Caco-2 (cell line): Measurements from ENCODE around the gene COA3. TPM values are rescaled to one million over a fixed set of nuclear protein-coding genes. Genes with fewer than 3 reads are reported as not detected.
A peak's percentile ranks its signal among the peaks of the same experiment; 100 is the strongest.

ENCODE experiments used
- BruUV-seq: library from RNA; stranded (reverse); fragments of 400-500 nt; replicated peaks from 2 replicates; lab custom pipeline; 2021; lab: Mats Ljungman, UMichigan
- CTCF ChIA-PET: fragments of 300-600 bp; sonication (Branson Sonifier 250); formaldehyde crosslinking; loops from one replicate; lab custom pipeline; 2022; ENCODE audit warnings: antibody characterized with exemption; lab: Charles Lee
- POLR2A ChIA-PET: fragments of 300-600 bp; sonication (Branson Sonifier 250); formaldehyde crosslinking; loops from one replicate; lab custom pipeline; 2022; ENCODE audit warnings: antibody characterized with exemption; lab: Charles Lee
- DNase-seq, 2 experiments: peaks; one replicate each; pipeline versions ENCODE4 v3.0.0 to v3.0.0-alpha.2; 2020 to 2022
- H3K27me3 ChIP-seq: replicated peaks from 2 replicates; pipeline ENCODE4 v1.6.0; 2011; ENCODE audit warnings: low read length; ENCODE audit not compliant: control insufficient read depth, insufficient read depth
- H3K36me3 ChIP-seq: 2 replicates; pipeline ENCODE4 v1.5.1; 2011; ENCODE audit warnings: low read length; ENCODE audit not compliant: control insufficient read depth, insufficient read depth
- H3K4me1 ChIP-seq: fragments of 250-450 bp; sonication (Bioruptor Pico); 2 replicates; pipeline ENCODE4 v1.5.1; 2020; ENCODE audit warnings: mild to moderate bottlenecking
- H3K4me3 ChIP-seq: 2 replicates; pipeline ENCODE4 v1.5.1; 2011; ENCODE audit warnings: low read depth, mild to moderate bottlenecking, control low read depth, low read length
- H3K9me3 ChIP-seq: fragments of 250-450 bp; sonication (Bioruptor Pico); 2 replicates; pipeline ENCODE4 v1.5.1; 2020; ENCODE audit warnings: mild to moderate bottlenecking, moderate library complexity
- H3K27ac Mint-ChIP-seq: one replicate; pipeline ENCODE4 v1.8.0; 2022; ENCODE audit warnings: mixed read lengths; ENCODE audit not compliant: unreplicated experiment
- H3K27me3 Mint-ChIP-seq: one replicate; pipeline ENCODE4 v1.8.0; 2022; ENCODE audit warnings: mixed read lengths; ENCODE audit not compliant: insufficient read depth, unreplicated experiment
- H3K36me3 Mint-ChIP-seq: one replicate; pipeline ENCODE4 v1.8.0; 2022; ENCODE audit warnings: mild to moderate bottlenecking, mixed read lengths; ENCODE audit not compliant: insufficient read depth, unreplicated experiment
- H3K4me1 Mint-ChIP-seq: one replicate; pipeline ENCODE4 v1.8.0; 2022; ENCODE audit warnings: low read depth, mixed read lengths; ENCODE audit not compliant: unreplicated experiment
- H3K4me3 Mint-ChIP-seq: one replicate; pipeline ENCODE4 v1.8.0; 2022; ENCODE audit warnings: mild to moderate bottlenecking, moderate library complexity, mixed read lengths; ENCODE audit not compliant: unreplicated experiment
- H3K9me3 Mint-ChIP-seq: one replicate; pipeline ENCODE4 v1.8.0; 2022; ENCODE audit warnings: mixed read lengths; ENCODE audit not compliant: unreplicated experiment
- intact Hi-C: fragments of 100-400 bp; cut with micrococcal nuclease; formaldehyde crosslinking; loops from one replicate; pipeline ENCODE4 v1.10.0; 2022; ENCODE audit not compliant: unreplicated experiment
- total RNA-seq: library from RNA; stranded (reverse); gene quantifications from 2 replicates; pipeline ENCODE4 v1.2.3, GENCODE V29; 2022
- TF ChIP-seq, protein P1 (sequence below), 2 experiments: fragments of 200-600 bp in 1 of 2; IDR thresholded peaks; 1 replicate in 1 of 2; 2 replicates in 1 of 2; pipeline versions ENCODE4 v1.5.1 to v1.8.0; 2011 to 2022; ENCODE audit warnings: antibody characterized with exemption in 1 of 2, control low read depth in 1 of 2, inconsistent platforms in 1 of 2, low read depth in 1 of 2, low read length in 1 of 2, mild to moderate bottlenecking in 1 of 2, moderate library complexity in 1 of 2; ENCODE audit not compliant: insufficient read depth in 1 of 2, severe bottlenecking in 1 of 2, unreplicated experiment in 1 of 2

COA3 gene
- total RNA-seq, 1 experiment from 2014 or later, result 63.6 TPM

DNA sequence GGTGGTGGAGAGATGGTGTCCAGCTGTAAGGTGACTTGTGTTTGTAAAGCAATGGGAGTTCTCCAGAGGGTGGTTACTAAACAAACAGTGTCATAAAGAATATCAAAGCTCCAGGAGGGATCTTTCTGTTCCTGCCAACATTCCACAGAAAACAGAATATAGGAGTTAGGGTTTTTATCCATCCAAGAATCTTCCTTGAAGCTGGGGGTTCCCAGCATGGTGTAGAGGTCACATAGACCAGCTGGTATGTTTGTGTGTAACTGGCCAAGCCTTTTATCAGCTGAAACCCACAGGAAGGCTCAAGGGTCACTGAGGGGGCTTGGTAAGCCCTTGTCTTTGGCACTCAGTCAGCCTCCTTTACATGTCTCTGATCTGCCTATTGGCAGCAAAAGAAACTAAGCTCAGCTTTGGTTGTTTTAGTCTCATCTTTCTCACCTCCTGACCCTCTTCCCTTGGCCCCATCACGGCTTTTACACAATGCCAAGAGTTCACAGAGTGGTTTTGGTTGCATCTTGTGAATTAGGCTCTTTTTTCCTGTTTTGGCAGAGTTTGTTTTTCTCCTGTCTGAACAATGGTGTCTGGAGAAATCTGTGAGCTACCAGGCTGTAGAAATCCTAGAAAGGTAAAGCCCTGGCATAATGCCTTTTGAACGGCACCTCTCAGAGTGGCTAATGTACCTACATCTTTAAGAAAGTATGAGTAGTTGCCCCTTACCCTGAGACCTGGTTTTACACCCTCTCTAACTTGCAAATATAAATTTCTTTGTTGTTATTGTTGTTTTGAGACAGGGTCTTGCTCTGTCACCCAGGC, 4.8 kb upstream of the COA3 start:
- no TSS peak for BruUV-seq
- CTCF ChIA-PET, result interaction anchor here (1.2 to 1.5 kb wide), 2 partner anchors 21 to 40 kb away, joined by 5 to 6 read pairs; partner anchors contain the start of gene BECN1
- no peaks in the 10 kb centered on the region for H3K27me3 ChIP-seq
- Mint-ChIP-seq H3K27me3 (no peaks in the 10 kb centered on the region), H3K36me3 (peaks cover 19% of the 10 kb centered on the region), H3K27ac (no peak overlapping the region), H3K4me3 (no peak overlapping the region), H3K4me1 (peaks cover 14% of the 10 kb centered on the region), H3K9me3 (no peaks in the 10 kb centered on the region)
- no peaks in the 10 kb centered on the region for H3K9me3 ChIP-seq
- DNase-seq, result no peak
- no peaks in the 10 kb centered on the region for H3K36me3 ChIP-seq
- POLR2A ChIA-PET, result interaction anchor here (0.6 to 1.0 kb wide), 2 partner anchors 21 to 239 kb away, joined by 3 to 6 read pairs; partner anchors contain the start of gene BECN1
- H3K4me1 ChIP-seq, result peaks cover 24% of the 10 kb centered on the region
- TF ChIP-seq, protein P1, sequence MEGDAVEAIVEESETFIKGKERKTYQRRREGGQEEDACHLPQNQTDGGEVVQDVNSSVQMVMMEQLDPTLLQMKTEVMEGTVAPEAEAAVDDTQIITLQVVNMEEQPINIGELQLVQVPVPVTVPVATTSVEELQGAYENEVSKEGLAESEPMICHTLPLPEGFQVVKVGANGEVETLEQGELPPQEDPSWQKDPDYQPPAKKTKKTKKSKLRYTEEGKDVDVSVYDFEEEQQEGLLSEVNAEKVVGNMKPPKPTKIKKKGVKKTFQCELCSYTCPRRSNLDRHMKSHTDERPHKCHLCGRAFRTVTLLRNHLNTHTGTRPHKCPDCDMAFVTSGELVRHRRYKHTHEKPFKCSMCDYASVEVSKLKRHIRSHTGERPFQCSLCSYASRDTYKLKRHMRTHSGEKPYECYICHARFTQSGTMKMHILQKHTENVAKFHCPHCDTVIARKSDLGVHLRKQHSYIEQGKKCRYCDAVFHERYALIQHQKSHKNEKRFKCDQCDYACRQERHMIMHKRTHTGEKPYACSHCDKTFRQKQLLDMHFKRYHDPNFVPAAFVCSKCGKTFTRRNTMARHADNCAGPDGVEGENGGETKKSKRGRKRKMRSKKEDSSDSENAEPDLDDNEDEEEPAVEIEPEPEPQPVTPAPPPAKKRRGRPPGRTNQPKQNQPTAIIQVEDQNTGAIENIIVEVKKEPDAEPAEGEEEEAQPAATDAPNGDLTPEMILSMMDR (IDR thresholded peaks at IDR 0.05; ENCODE audit: insufficient read depth in 1 of 2, low read depth in 1 of 2, low read length in 1 of 2, severe bottlenecking in 1 of 2, unreplicated experiment in 1 of 2), result no peak
- intact Hi-C loops, result no loop called here
- H3K4me3 ChIP-seq, result no peak overlapping the region

DNA sequence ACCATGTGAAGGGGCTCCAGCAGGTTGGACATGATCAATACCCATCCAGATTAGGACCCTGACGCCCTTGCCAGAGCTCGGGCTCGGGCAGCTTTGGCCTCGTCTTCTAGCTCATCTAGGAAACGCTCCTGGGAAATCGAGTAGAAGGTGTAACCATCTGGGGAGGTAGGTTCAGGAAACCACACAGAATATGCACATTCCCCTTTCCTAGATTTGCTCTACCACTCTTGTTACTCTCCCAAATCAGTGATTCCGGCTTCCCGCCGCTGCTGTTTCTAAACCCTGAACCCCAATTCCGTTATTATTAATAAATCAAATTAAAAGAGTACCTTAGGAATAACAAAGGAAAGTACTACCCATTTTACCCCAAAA, 507 bp downstream of the COA3 start:
- Mint-ChIP-seq H3K4me1 (peaks cover 8% of the 10 kb centered on the region), H3K36me3 (peaks cover 6% of the 10 kb centered on the region), H3K27ac (peak overlapping the region; percentile 71), H3K4me3 (peak overlapping the region; percentile 77), H3K27me3 (no peaks in the 10 kb centered on the region), H3K9me3 (no peaks in the 10 kb centered on the region)
- TF ChIP-seq, protein P1 (IDR thresholded peaks at IDR 0.05; ENCODE audit: insufficient read depth in 1 of 2, low read depth in 1 of 2, low read length in 1 of 2, severe bottlenecking in 1 of 2, unreplicated experiment in 1 of 2), result no peak
- peak overlapping the region; percentile 72 for H3K4me3 ChIP-seq
- no peaks in the 10 kb centered on the region for H3K9me3 ChIP-seq
- ChIA-PET POLR2A (interaction anchor here (0.5 to 2.0 kb wide), 6 partner anchors 25 to 514 kb away, joined by 3 to 12 read pairs (median 7); partner anchors contain the start of genes BECN1, RPL27 and VPS25), CTCF (interaction anchor here (0.7 to 1.9 kb wide), 5 partner anchors 22 to 220 kb away, joined by 3 to 11 read pairs (median 4); partner anchors contain the start of genes BECN1 and PSMC3IP)
- 0 out of 2 replicates have a peak, but pooled peaks cover 1% of the 10 kb centered on the region for H3K36me3 ChIP-seq
- DNase-seq, result no peak
- H3K27me3 ChIP-seq, result no peaks in the 10 kb centered on the region
- peaks cover 17% of the 10 kb centered on the region for H3K4me1 ChIP-seq
- BruUV-seq, result TSS peak; percentile 90
- intact Hi-C loops, result no loop called here
